Endothelial cell of umbilical vein (primary cell): ENCODE results near the gene PSMB4. TPM values are rescaled to one million over a fixed set of nuclear protein-coding genes. Genes with fewer than 3 reads are reported as not detected.

Source experiments
- BruUV-seq: library from RNA; stranded (reverse); fragments of 400-500 nt; replicated peaks from 2 replicates; lab custom pipeline; 2021; lab: Mats Ljungman, UMichigan
- CTCF ChIA-PET: fragments of 300-600, 350-600 bp; sonication (Branson Sonifier 250); formaldehyde crosslinking; loops from one replicate; lab custom pipeline; 2021; ENCODE audit warnings: antibody characterized with exemption, inconsistent platforms; lab: Charles Lee
- POLR2A ChIA-PET: fragments of 300-600, 350-600 bp; sonication (Branson Sonifier 250); formaldehyde crosslinking; loops from one replicate; lab custom pipeline; 2021; ENCODE audit warnings: antibody characterized with exemption, inconsistent platforms; lab: Charles Lee
- DNase-seq: peaks from one replicate; pipeline ENCODE4 v3.0.0-alpha.2; 2011; ENCODE audit warnings: low read depth, low spot score
- FAIRE-seq: peaks from 2 replicates; lab custom pipeline; 2011; peaks lifted over from hg19 to GRCh38; lab: Jason Lieb, UNC
- H2AFZ ChIP-seq: 2 replicates; pipeline ENCODE4 v1.6.0; 2012; ENCODE audit warnings: low read depth, low read length, control low read depth, inconsistent platforms
- H3K27ac ChIP-seq: 2 replicates; pipeline ENCODE4 v1.5.1; 2011; ENCODE audit warnings: low read depth, mild to moderate bottlenecking, control low read depth, low read length, moderate library complexity; ENCODE audit not compliant: insufficient read depth
- H3K27me3 ChIP-seq, 2 experiments: 2 replicates each; pipeline versions ENCODE4 v1.6.0 to v1.6.1; 2011; ENCODE audit warnings: low read length in 2 of 2, mixed read lengths in 1 of 2; ENCODE audit not compliant: control insufficient read depth in 2 of 2, insufficient read depth in 2 of 2
- H3K36me3 ChIP-seq, 2 experiments: 2 replicates in 1 of 2; 3 replicates in 1 of 2; pipeline ENCODE4 v1.5.1; 2011; ENCODE audit warnings: low read length in 2 of 2, mild to moderate bottlenecking in 1 of 2, moderate library complexity in 1 of 2; ENCODE audit not compliant: control insufficient read depth in 2 of 2, insufficient read depth in 2 of 2; ENCODE audit errors: extremely low read depth in 1 of 2
- H3K4me1 ChIP-seq: 3 replicates; pipeline ENCODE4 v1.5.1; 2011; ENCODE audit warnings: mild to moderate bottlenecking, low read length; ENCODE audit not compliant: control insufficient read depth, insufficient read depth; ENCODE audit errors: extremely low read depth
- H3K4me2 ChIP-seq: 2 replicates; pipeline ENCODE4 v1.6.1; 2011; ENCODE audit warnings: low read length, control low read depth, mixed read lengths; ENCODE audit not compliant: insufficient read depth
- H3K4me3 ChIP-seq, 3 experiments: fragments of 200-600 bp in 1 of 3; sonication (generic), shearing (Covaris generic) in 1 of 3; replicated peaks in 1 of 3; 2 replicates each; pipeline ENCODE4 v1.5.1; 2011 to 2016; ENCODE audit warnings: control low read depth in 3 of 3, low read length in 3 of 3, mild to moderate bottlenecking in 2 of 3, inconsistent platforms in 1 of 3, low read depth in 1 of 3, moderate library complexity in 1 of 3; ENCODE audit not compliant: insufficient read depth in 1 of 3
- H3K79me2 ChIP-seq: 2 replicates; pipeline ENCODE4 v1.6.0; 2012; ENCODE audit warnings: low read length, inconsistent platforms; ENCODE audit not compliant: control insufficient read depth, insufficient read depth
- H3K9ac ChIP-seq: replicated peaks from 2 replicates; pipeline ENCODE3; 2011; ENCODE audit warnings: low read length, control low read depth; ENCODE audit not compliant: insufficient read depth; ENCODE audit errors: extremely low read depth
- H3K9me1 ChIP-seq: replicated peaks from 3 replicates; pipeline ENCODE4 v1.6.0; 2011; ENCODE audit warnings: mild to moderate bottlenecking, low read length; ENCODE audit not compliant: control insufficient read depth, insufficient read depth; ENCODE audit errors: extremely low read depth
- H3K9me3 ChIP-seq: replicated peaks from 2 replicates; pipeline ENCODE4 v1.5.1; 2012; ENCODE audit warnings: low read length, inconsistent platforms; ENCODE audit not compliant: control insufficient read depth, insufficient read depth
- H4K20me1 ChIP-seq: replicated peaks from 2 replicates; pipeline ENCODE3; 2011; ENCODE audit warnings: mild to moderate bottlenecking, low read length; ENCODE audit not compliant: control insufficient read depth, insufficient read depth; ENCODE audit errors: extremely low read depth
- EZH2 ChIP-seq: IDR thresholded peaks from 2 replicates; pipeline ENCODE4 v1.6.1; 2012; ENCODE audit warnings: borderline replicate concordance, low read depth, mild to moderate bottlenecking, moderate library complexity, low read length, inconsistent platforms; ENCODE audit not compliant: severe bottlenecking
- FOS ChIP-seq: IDR thresholded peaks from 2 replicates; pipeline ENCODE4 v1.6.1; 2011; ENCODE audit warnings: mild to moderate bottlenecking, low read length, moderate library complexity, borderline replicate concordance; ENCODE audit not compliant: insufficient read depth
- GATA2 ChIP-seq: IDR thresholded peaks from 2 replicates; pipeline ENCODE4 v1.7.0; 2011; ENCODE audit warnings: low read depth, mild to moderate bottlenecking, moderate library complexity, mixed read lengths, low read length; ENCODE audit not compliant: insufficient read length, insufficient read depth
- JUN ChIP-seq: IDR thresholded peaks from 2 replicates; pipeline ENCODE4 v1.6.1; 2011; ENCODE audit warnings: borderline replicate concordance, low read depth; ENCODE audit not compliant: insufficient read length, insufficient read depth
- MYC ChIP-seq: IDR thresholded peaks from one replicate; pipeline ENCODE4 v1.6.1; 2011; ENCODE audit warnings: mild to moderate bottlenecking, low read depth, low read length
- POLR2A ChIP-seq: IDR thresholded peaks from 2 replicates; pipeline ENCODE4 v1.6.1; 2012; ENCODE audit warnings: low read depth, mild to moderate bottlenecking, control low read depth, low read length
- POLR2AphosphoS5 ChIP-seq: IDR thresholded peaks from 2 replicates; pipeline ENCODE4 v1.6.1; 2012; ENCODE audit warnings: low read depth, mild to moderate bottlenecking, control low read depth, low read length, moderate library complexity; ENCODE audit not compliant: insufficient read depth
- dilution Hi-C: fragments of 300-500 bp; cut with MboI; formaldehyde crosslinking; loops from one replicate; pipeline ENCODE4 v1.15.0; 2019; ENCODE audit warnings: low sequenced_read_pairs; ENCODE audit not compliant: extremely low pct_ligation_motif_present
- intact Hi-C: fragments of 100-400 bp; cut with micrococcal nuclease; formaldehyde crosslinking; loops from one replicate; pipeline ENCODE4 v1.10.0; 2022
- polyA plus RNA-seq, 4 experiments: library from polyadenylated mRNA; depleted of rRNA in 3 of 4; stranded (reverse) in 3 of 4; unstranded in 1 of 4; fragments of >200 nt; gene quantifications; 2 replicates each; pipeline versions ENCODE4 v1.2.1 to v1.2.3, GENCODE V29; 2011 to 2012; ENCODE audit warnings: missing spikeins in 1 of 4
- total RNA-seq: library from RNA; stranded (reverse); gene quantifications from 2 replicates; pipeline ENCODE4 v1.2.3, GENCODE V29; 2021
- TF ChIP-seq, protein P1 (sequence below): IDR thresholded peaks from 2 replicates; pipeline ENCODE4 v1.6.1; 2011; ENCODE audit not compliant: insufficient read depth, insufficient read length
- TF ChIP-seq, protein P2 (sequence below), 2 donors: IDR thresholded peaks; 1 replicate in 1 of 2; 2 replicates in 1 of 2; pipeline ENCODE4 v1.5.1; 2011; ENCODE audit warnings: low read length in 2 of 2, mild to moderate bottlenecking in 2 of 2, moderate library complexity in 2 of 2, control low read depth in 1 of 2, inconsistent platforms in 1 of 2, low read depth in 1 of 2; ENCODE audit not compliant: insufficient read depth in 1 of 2; ENCODE audit errors: extremely low read depth in 1 of 2

The PSMB4 gene
- total and polyA plus RNA-seq, 2 donors (not counting 3 experiments of a cell fraction or from before 2014, with no cell fraction given), result 335 to 835 TPM

DNA sequence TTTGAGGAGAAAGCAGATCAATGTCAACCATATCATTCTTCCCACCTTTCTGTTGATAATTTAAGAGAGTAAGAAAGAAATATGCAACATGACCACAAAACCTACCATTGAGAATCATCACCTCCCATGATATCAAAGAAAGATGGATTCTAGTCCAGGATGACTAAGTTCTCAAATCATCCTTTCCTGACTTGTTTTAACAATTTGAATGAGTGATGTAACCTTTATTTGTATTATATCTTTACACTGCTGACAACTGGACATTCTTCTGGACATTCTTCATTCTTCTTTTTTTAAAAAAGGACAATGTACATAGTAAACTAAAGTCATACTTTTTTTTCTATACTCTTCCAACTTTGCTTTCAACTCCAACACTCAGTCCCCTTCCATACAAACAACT lies 9.5 kb downstream of the PSMB4 start:
- H3K36me3 ChIP-seq, result peaks cover 36% of the 10 kb centered on the region in 2 experiments
- dilution Hi-C loops, result no loop called here
- intact Hi-C loops, result no loop called here
- no peak overlapping the region for H3K4me2 ChIP-seq
- CTCF ChIA-PET, result no interaction called here
- H2AFZ ChIP-seq, result no peak overlapping the region
- no peak for FAIRE-seq
- POLR2A ChIA-PET, result no interaction called here
- no peak overlapping the region for H3K4me3 ChIP-seq
- DNase-seq, result no peak
- no peaks in the 10 kb centered on the region for H4K20me1 ChIP-seq
- H3K79me2 ChIP-seq, result no peaks in the 10 kb centered on the region
- no peaks in the 10 kb centered on the region for H3K27me3 ChIP-seq
- no peaks in the 10 kb centered on the region for H3K4me1 ChIP-seq
- H3K27ac ChIP-seq, result no peak overlapping the region
- no peaks in the 10 kb centered on the region for H3K9me1 ChIP-seq
- no peak overlapping the region for H3K9ac ChIP-seq
- no peak for TF ChIP-seq POLR2A
- TF ChIP-seq FOS, result no peak
- TF ChIP-seq, protein P1, sequence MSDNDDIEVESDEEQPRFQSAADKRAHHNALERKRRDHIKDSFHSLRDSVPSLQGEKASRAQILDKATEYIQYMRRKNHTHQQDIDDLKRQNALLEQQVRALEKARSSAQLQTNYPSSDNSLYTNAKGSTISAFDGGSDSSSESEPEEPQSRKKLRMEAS, result no peak
- no peak for TF ChIP-seq EZH2
- no peak for TF ChIP-seq GATA2
- TF ChIP-seq MYC, result no peak
- TF ChIP-seq POLR2AphosphoS5, result no peak
- no peak for TF ChIP-seq JUN
- TF ChIP-seq, protein P2, sequence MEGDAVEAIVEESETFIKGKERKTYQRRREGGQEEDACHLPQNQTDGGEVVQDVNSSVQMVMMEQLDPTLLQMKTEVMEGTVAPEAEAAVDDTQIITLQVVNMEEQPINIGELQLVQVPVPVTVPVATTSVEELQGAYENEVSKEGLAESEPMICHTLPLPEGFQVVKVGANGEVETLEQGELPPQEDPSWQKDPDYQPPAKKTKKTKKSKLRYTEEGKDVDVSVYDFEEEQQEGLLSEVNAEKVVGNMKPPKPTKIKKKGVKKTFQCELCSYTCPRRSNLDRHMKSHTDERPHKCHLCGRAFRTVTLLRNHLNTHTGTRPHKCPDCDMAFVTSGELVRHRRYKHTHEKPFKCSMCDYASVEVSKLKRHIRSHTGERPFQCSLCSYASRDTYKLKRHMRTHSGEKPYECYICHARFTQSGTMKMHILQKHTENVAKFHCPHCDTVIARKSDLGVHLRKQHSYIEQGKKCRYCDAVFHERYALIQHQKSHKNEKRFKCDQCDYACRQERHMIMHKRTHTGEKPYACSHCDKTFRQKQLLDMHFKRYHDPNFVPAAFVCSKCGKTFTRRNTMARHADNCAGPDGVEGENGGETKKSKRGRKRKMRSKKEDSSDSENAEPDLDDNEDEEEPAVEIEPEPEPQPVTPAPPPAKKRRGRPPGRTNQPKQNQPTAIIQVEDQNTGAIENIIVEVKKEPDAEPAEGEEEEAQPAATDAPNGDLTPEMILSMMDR (IDR thresholded peaks at IDR 0.05; ENCODE audit: extremely low read depth in 1 of 2, insufficient read depth in 1 of 2, low read depth in 1 of 2, low read length in 2 of 2), result no peak
- no peaks in the 10 kb centered on the region for H3K9me3 ChIP-seq
- BruUV-seq, result no TSS peak
